Measurements from ENCODE around the gene C16orf89.

DNA sequence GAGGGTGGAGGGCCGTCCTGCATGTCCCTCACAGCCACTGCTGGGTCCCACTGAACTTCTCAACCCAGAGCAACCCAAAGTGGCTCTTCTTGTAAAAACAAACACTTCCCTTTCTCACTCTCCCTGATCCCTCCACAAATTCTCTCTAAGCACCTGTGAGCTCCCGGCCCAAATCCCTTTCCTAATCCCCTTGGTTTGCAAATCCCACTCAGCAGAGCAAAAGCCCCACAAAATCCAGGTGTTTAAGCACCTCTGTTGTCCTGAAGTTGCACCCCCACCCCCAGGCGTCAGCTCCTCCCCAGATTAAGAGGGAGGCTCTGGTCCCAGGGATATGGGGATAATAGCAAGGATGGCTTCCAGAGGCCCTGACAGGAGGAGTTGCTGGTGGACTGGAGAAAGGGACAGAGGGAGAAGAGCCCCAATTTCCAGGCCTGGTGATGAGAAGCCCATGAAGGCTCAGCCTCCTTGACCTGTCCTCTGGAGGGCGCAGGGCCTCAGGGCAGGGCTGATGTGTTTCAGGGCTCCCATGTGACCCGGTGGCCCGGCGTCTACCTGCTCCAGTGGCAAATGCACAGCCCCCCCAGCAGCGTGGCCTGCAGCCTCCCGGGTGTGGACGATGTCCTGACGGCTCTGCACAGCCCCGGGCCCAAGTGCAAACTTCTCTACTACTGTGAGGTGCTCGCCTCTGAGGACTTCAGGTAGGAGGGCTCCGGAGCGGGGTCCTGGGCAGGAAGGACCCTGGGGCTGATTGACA lies 55.0 kb downstream of the C16orf89 start:
- TF ChIP-seq, protein P1, sequence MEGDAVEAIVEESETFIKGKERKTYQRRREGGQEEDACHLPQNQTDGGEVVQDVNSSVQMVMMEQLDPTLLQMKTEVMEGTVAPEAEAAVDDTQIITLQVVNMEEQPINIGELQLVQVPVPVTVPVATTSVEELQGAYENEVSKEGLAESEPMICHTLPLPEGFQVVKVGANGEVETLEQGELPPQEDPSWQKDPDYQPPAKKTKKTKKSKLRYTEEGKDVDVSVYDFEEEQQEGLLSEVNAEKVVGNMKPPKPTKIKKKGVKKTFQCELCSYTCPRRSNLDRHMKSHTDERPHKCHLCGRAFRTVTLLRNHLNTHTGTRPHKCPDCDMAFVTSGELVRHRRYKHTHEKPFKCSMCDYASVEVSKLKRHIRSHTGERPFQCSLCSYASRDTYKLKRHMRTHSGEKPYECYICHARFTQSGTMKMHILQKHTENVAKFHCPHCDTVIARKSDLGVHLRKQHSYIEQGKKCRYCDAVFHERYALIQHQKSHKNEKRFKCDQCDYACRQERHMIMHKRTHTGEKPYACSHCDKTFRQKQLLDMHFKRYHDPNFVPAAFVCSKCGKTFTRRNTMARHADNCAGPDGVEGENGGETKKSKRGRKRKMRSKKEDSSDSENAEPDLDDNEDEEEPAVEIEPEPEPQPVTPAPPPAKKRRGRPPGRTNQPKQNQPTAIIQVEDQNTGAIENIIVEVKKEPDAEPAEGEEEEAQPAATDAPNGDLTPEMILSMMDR (IDR thresholded peaks at IDR 0.05): no peak
- TF ChIP-seq POLR2A (IDR thresholded peaks at IDR 0.05) (no peak), EP300 (IDR thresholded peaks at IDR 0.05) (no peak)
